WTC11 (cell line): ENCODE data around the gene ZC3H14. TPM values are rescaled to one million over a fixed set of nuclear protein-coding genes. Genes with fewer than 3 reads are reported as not detected.

Experiments used
- ATAC-seq: fragments of 200-7000 bp; cut with Tn5 transposase; 2 replicates; pipeline ENCODE4 v1.10.0; 2021; ENCODE audit warnings: mild to moderate bottlenecking, moderate library complexity
- CTCF ChIA-PET: fragments of 300-600 bp; sonication (Branson Sonifier 250); formaldehyde crosslinking; loops from one replicate; lab custom pipeline; 2021; ENCODE audit warnings: antibody characterized with exemption; lab: Charles Lee
- POLR2A ChIA-PET: fragments of 350-600 bp; sonication (Branson Sonifier 250); formaldehyde crosslinking; loops from one replicate; lab custom pipeline; 2021; ENCODE audit warnings: antibody characterized with exemption; lab: Charles Lee
- DNase-seq: peaks from one replicate; pipeline ENCODE4 v3.0.0; 2021; ENCODE audit warnings: low spot score
- H3K27ac Mint-ChIP-seq: 2 replicates; pipeline ENCODE4 v1.8.0; 2021; ENCODE audit warnings: mixed read lengths
- H3K27me3 Mint-ChIP-seq: 2 replicates; pipeline ENCODE4 v1.8.0; 2021; ENCODE audit warnings: low read depth, mild to moderate bottlenecking, moderate library complexity, mixed read lengths
- H3K36me3 Mint-ChIP-seq: 2 replicates; pipeline ENCODE4 v1.8.0; 2021; ENCODE audit warnings: mixed read lengths
- H3K4me1 Mint-ChIP-seq: 2 replicates; pipeline ENCODE4 v1.8.0; 2022; ENCODE audit warnings: mixed read lengths
- H3K4me3 Mint-ChIP-seq: 2 replicates; pipeline ENCODE4 v1.8.0; 2021; ENCODE audit warnings: mild to moderate bottlenecking, moderate library complexity, mixed read lengths
- H3K9me3 Mint-ChIP-seq: 2 replicates; pipeline ENCODE4 v1.8.0; 2021; ENCODE audit warnings: mixed read lengths
- AFF4 ChIP-seq: sonication (generic); formaldehyde crosslinking; IDR thresholded peaks from 2 replicates; pipeline ENCODE4 v1.8.1; 2023; ENCODE audit warnings: mild to moderate bottlenecking, missing genetic modification reagents, borderline replicate concordance
- ATF1 ChIP-seq: sonication (generic); formaldehyde crosslinking; IDR thresholded peaks from 2 replicates; pipeline ENCODE4 v1.8.1; 2023; ENCODE audit warnings: mild to moderate bottlenecking, moderate library complexity, missing genetic modification reagents
- CREB1 ChIP-seq: sonication (generic); formaldehyde crosslinking; IDR thresholded peaks from 2 replicates; pipeline ENCODE4 v1.8.0; 2023; ENCODE audit warnings: mild to moderate bottlenecking, missing genetic modification reagents
- ESRRA ChIP-seq: sonication (generic); formaldehyde crosslinking; IDR thresholded peaks from 2 replicates; pipeline ENCODE4 v1.8.1; 2022; ENCODE audit warnings: mild to moderate bottlenecking, missing genetic modification reagents, borderline replicate concordance
- FOXJ3 ChIP-seq: sonication (generic); formaldehyde crosslinking; IDR thresholded peaks from 2 replicates; pipeline ENCODE4 v1.9.0; 2021; ENCODE audit warnings: missing genetic modification reagents, mild to moderate bottlenecking, borderline replicate concordance
- JAZF1 ChIP-seq: fragments of 250-450 bp; sonication (Bioruptor Pico); IDR thresholded peaks from 2 replicates; pipeline ENCODE4 v1.9.0; 2021; ENCODE audit warnings: moderate library complexity, mild to moderate bottlenecking, inconsistent platforms
- MXD4 ChIP-seq: fragments of 250-450 bp; sonication (Bioruptor Pico); IDR thresholded peaks from 2 replicates; pipeline ENCODE4 v1.8.0; 2021; ENCODE audit warnings: mild to moderate bottlenecking, moderate library complexity, borderline replicate concordance
- MYBL2 ChIP-seq: sonication (generic); formaldehyde crosslinking; IDR thresholded peaks from 2 replicates; pipeline ENCODE4 v1.8.1; 2023; ENCODE audit warnings: mild to moderate bottlenecking, moderate library complexity, missing genetic modification reagents
- NR3C1 ChIP-seq: sonication (generic); formaldehyde crosslinking; conservative IDR thresholded peaks from 2 replicates; pipeline ENCODE4 v1.8.1; 2023; ENCODE audit warnings: low read depth, mild to moderate bottlenecking, missing genetic modification reagents
- RORB ChIP-seq: fragments of 250-450 bp; sonication (Bioruptor Pico); IDR thresholded peaks from 2 replicates; pipeline ENCODE4 v1.9.0; 2021; ENCODE audit warnings: mild to moderate bottlenecking
- TCF7 ChIP-seq: sonication (generic); formaldehyde crosslinking; IDR thresholded peaks from 2 replicates; pipeline ENCODE4 v1.8.0; 2022; ENCODE audit warnings: mild to moderate bottlenecking, low read depth, missing genetic modification reagents, moderate library complexity
- USF1 ChIP-seq: sonication (generic); formaldehyde crosslinking; IDR thresholded peaks from 2 replicates; pipeline ENCODE4 v1.8.0; 2022; ENCODE audit warnings: mild to moderate bottlenecking, missing genetic modification reagents
- ZBTB43 ChIP-seq: sonication (generic); formaldehyde crosslinking; IDR thresholded peaks from 2 replicates; pipeline ENCODE4 v1.8.1; 2023; ENCODE audit warnings: mild to moderate bottlenecking, missing genetic modification reagents
- ZNF121 ChIP-seq: sonication (generic); formaldehyde crosslinking; IDR thresholded peaks from 2 replicates; pipeline ENCODE4 v1.8.0; 2023; ENCODE audit warnings: missing genetic modification reagents
- ZNF138 ChIP-seq: sonication (generic); formaldehyde crosslinking; conservative IDR thresholded peaks from 2 replicates; pipeline ENCODE4 v1.8.1; 2022; ENCODE audit warnings: mild to moderate bottlenecking, moderate library complexity, missing genetic modification reagents
- total RNA-seq: library from RNA; stranded (reverse); gene quantifications from 3 replicates; pipeline ENCODE4 v1.2.3, GENCODE V29; 2021
- TF ChIP-seq, protein P1 (sequence below): sonication (generic); formaldehyde crosslinking; IDR thresholded peaks from 2 replicates; pipeline ENCODE4 v1.8.0; 2023; ENCODE audit warnings: missing genetic modification reagents
- TF ChIP-seq, protein P2 (sequence below): sonication (generic); formaldehyde crosslinking; IDR thresholded peaks from 2 replicates; pipeline ENCODE4 v1.8.0; 2022; ENCODE audit warnings: mild to moderate bottlenecking, missing genetic modification reagents

Gene ZC3H14
- total RNA-seq, 1 experiment from 2014 or later: 64.9 TPM

- TF ChIP-seq, protein P1, sequence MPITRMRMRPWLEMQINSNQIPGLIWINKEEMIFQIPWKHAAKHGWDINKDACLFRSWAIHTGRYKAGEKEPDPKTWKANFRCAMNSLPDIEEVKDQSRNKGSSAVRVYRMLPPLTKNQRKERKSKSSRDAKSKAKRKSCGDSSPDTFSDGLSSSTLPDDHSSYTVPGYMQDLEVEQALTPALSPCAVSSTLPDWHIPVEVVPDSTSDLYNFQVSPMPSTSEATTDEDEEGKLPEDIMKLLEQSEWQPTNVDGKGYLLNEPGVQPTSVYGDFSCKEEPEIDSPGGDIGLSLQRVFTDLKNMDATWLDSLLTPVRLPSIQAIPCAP: no peak
Measured at GRCh38 chr14:88565427-88565826, 2.6 kb downstream of the ZC3H14 start (continued).

- Mint-ChIP-seq H3K36me3 (peaks cover 49% of the 10 kb centered on the region), H3K9me3 (no peaks in the 10 kb centered on the region), H3K27me3 (no peaks in the 10 kb centered on the region; the same call in 1 of the 2 replicates), H3K4me1 (peaks cover 9% of the 10 kb centered on the region), H3K27ac (no peak overlapping the region), H3K4me3 (no peak overlapping the region)
- no peak for ATAC-seq
- POLR2A ChIA-PET: no interaction called here
- CTCF ChIA-PET: no interaction called here
- DNase-seq: no peak
- TF ChIP-seq JAZF1: no peak
- TF ChIP-seq NR3C1 (CRISPR knock-in tag): no peak
- no peak for TF ChIP-seq MYBL2 (CRISPR knock-in tag)
- TF ChIP-seq MXD4 (CRISPR knock-in tag): no peak
- TF ChIP-seq CREB1 (CRISPR knock-in tag): no peak
- no peak for TF ChIP-seq RORB
- no peak for TF ChIP-seq USF1
Measured at GRCh38 chr14:88568196-88568595, 5.4 kb downstream of the ZC3H14 start.

DNA sequence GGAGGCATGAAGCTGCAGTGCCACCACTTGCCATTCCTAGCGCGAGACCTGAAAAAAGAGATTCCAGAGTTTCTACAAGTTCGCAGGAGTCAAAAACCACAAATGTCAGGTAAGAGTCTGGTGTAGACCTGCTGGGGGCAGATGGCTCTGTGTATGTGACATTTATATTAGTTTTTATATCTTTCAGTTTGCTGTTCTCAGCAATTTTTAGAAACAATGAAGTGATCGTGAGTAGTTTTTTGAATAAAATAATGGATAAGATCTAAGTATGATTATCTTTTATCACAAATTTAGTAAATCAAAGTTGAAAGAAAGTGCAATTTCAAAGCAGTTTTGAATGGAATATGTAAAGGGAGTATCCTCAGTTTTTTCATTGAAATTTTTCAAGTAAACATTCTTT lies 9.3 kb downstream of the ZC3H14 start:
- Mint-ChIP-seq H3K27ac (no peak overlapping the region), H3K4me1 (no peaks in the 10 kb centered on the region)
- POLR2A ChIA-PET: no interaction called here

GRCh38 chr14:88576222-88576621 lies 13.4 kb downstream of the ZC3H14 start:
- ChIA-PET POLR2A (interaction anchor here (0.6 kb wide), 1 partner anchor 28 kb away, joined by 4 read pairs; no protein-coding TSS in a partner anchor), CTCF (no interaction called here)
- no peak for DNase-seq
- H3K27me3 Mint-ChIP-seq: no peaks in the 10 kb centered on the region
- H3K36me3 Mint-ChIP-seq: peaks cover 78% of the 10 kb centered on the region
- no peak for ATAC-seq
- no peak overlapping the region for H3K4me3 Mint-ChIP-seq
- H3K27ac Mint-ChIP-seq: no peak overlapping the region
- no peaks in the 10 kb centered on the region for H3K9me3 Mint-ChIP-seq
- no peaks in the 10 kb centered on the region for H3K4me1 Mint-ChIP-seq
- no peak for TF ChIP-seq ATF1 (CRISPR knock-in tag)
- no peak for TF ChIP-seq CREB1 (CRISPR knock-in tag)
- TF ChIP-seq AFF4 (CRISPR knock-in tag): no peak
- no peak for TF ChIP-seq FOXJ3 (CRISPR knock-in tag)
- TF ChIP-seq ZBTB43 (CRISPR knock-in tag): no peak
- TF ChIP-seq USF1: no peak
- TF ChIP-seq, protein P2, sequence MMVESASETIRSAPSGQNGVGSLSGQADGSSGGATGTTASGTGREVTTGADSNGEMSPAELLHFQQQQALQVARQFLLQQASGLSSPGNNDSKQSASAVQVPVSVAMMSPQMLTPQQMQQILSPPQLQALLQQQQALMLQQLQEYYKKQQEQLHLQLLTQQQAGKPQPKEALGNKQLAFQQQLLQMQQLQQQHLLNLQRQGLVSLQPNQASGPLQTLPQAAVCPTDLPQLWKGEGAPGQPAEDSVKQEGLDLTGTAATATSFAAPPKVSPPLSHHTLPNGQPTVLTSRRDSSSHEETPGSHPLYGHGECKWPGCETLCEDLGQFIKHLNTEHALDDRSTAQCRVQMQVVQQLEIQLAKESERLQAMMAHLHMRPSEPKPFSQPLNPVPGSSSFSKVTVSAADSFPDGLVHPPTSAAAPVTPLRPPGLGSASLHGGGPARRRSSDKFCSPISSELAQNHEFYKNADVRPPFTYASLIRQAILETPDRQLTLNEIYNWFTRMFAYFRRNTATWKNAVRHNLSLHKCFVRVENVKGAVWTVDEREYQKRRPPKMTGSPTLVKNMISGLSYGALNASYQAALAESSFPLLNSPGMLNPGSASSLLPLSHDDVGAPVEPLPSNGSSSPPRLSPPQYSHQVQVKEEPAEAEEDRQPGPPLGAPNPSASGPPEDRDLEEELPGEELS (CRISPR knock-in tag): no peak
- TF ChIP-seq ESRRA (CRISPR knock-in tag): no peak
- no peak for TF ChIP-seq ZNF138 (CRISPR knock-in tag)

More for the DNA sequence above, 9.3 kb downstream of the ZC3H14 start:
- Mint-ChIP-seq H3K27me3 (no peaks in the 10 kb centered on the region), H3K4me3 (no peak overlapping the region), H3K9me3 (no peaks in the 10 kb centered on the region), H3K36me3 (peaks cover 78% of the 10 kb centered on the region)
- TF ChIP-seq USF1 (no peak), ZNF121 (CRISPR knock-in tag) (no peak), TCF7 (CRISPR knock-in tag) (no peak)
- CTCF ChIA-PET: no interaction called here
- DNase-seq: no peak
- ATAC-seq: no peak
